HG03354 (cell line): ENCODE measurements around the gene SPARC.
A peak's percentile ranks its signal among the peaks of the same experiment; 100 is the strongest.

Source experiments
- ATAC-seq: cut with Tn5 transposase; IDR thresholded peaks from one replicate; pipeline ENCODE4 v1.9.1; 2021; ENCODE audit warnings: mild to moderate bottlenecking; ENCODE audit not compliant: unreplicated experiment, poor library complexity, severe bottlenecking

SPARC gene

DNA sequence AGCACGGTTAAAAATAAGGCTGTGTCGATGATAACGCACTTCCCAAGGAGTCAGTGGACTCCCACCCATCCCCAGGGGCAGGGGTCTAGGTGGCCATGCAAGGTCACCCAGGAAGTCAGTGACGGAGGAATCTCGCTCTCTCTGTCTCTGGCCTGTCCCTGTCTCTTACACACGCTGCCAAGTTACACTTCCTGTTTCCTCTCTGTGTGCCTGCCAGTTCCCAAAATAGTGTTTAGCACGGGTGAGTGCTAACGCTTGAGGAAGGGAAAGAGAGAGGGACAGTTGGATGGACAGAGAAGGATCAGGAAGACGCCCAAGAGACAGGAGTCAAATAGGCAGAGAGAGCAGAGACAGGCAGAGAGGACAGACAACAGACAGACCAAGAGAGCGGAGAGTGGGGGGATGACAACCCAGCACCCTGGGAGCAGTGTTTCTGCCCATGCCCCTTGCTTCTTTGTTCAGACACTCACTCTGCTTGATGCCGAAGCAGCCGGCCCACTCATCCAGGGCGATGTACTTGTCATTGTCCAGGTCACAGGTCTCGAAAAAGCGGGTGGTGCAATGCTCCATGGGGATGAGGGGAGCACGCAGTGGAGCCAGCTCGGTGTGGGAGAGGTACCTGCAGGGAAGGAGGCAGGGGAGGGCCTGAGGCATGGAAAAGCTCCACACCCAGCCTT, 23.0 kb downstream of the SPARC start:
- ATAC-seq: no peak

DNA sequence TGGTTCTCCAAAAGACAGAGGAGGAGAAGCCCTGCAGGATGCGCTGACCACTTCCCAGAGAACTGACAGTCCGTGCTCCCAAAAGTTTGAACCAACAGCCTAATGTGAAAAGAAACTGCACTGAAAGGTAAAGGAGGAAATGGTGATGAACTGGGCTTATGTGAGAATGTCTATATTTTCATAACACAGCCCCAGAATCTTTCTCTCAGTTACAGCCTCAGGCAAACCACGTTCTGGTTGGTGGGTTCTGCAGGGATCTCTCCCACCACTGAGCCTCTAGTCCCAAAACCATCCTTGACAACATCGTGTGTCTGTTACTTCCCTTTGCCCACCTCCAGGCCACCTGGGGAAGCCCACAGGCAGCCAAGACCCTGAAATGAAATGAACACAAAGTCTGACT, 23.9 kb downstream of the SPARC start:
- peak; percentile 35 for ATAC-seq

DNA sequence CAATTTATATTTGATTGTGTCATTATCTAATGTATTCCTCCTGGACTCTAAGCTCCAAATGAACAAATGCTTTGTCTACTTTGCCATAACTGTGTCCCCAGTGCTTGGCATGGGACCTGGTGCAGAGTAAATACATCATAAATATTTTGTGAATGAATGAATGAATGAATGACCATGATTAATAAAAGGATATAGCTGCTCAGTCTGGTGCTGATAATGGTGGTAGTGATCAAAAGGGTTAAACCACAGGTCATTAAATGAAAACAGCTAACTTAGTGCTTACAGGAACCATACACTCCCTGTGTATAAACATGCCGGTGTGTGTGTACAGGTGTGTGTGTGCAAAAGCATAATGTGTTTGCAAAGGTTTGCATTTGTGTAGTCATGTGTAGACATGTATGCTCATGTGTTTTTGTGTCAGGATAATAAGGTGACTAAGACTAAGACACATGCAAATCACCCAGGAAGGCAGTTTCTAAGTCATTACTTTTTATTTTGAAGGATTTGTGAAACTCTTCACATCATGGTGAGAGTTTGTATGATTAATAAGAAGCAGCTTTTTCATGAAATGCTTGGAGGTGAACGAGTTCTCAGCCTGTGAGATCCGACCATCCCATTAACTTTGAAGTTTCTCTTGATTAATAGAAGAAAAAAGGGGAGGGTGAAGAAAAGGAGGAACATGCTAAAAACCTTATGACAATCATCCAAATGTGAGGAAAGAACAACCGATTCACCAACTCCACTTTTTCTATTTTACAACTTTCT, 24.6 kb downstream of the SPARC start:
- peak; percentile 78 for ATAC-seq

DNA sequence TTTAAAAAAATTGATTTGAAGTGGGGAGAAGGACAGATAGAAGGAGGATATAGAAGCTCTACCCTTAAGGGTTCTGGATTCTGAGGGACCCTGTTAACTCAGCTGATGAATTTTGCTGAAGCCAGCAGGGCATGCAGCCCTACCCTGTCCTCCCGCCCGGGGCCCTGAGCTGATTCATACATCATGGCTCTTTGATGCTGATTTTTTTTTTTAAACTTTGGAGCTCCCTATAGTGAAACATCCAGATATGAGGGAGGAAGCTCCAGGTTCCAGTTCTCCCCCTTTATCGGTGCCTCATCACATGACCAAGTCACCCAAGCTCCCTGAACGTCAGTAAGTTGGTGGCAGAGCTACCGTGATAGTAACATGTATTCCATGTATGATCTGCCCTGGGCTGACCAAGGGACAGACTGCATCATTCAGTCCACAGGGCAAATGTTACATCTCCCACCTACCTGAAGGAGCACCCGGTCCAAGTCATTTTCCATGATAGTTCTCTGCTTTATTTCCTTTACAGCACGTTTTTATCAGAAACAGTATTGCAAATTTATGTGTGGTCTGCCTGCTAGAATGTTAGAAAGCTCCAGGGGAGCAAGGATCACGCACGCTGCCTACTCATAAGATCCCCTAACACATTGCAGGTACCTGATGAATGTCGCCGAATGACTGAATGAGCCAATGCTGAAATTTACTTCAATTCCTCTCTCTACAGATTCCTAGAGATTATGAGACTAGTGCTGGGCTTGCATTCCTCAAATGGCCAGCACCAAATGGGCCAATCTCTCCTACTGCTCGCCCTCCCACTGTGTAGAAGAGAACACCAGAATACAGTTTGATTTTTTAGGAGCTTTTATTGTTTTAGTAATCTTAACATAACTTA, 25.9 kb downstream of the SPARC start:
- ATAC-seq: no peak

DNA sequence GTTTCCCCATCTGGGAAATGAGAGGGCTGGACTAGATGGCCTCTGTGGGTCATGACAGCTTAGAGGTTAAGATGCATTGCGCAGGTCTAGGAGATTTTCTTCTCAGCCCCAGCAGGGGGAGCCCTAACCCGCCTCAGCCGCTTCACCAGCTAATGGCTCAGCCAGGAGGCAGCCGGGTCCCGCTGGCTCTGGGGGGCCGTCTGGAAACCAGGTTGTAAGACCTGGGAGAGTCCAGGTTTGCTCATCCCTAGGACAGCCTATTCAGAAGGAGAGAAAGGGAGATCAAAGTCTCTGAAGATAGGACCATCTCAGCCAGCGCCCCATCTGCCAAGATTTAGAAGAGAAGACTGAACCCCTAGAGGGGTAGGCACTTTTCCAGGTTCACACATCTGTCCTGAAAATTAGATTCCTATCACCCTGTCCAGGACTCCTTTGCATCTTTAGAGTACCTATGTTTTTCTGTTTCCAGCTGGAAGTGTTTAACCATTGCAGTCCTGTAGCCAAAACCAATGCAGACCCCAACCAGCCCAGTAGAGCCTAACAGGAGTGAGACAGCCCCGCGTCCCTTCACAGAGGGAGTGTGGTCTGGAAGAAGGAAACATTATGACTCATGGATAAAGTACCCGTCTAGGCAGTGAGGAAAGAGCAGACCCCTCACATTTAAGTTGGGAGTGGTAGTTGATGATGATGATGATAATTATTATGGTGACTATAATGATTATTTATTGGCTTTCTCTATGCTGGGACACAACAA, 27.5 kb downstream of the SPARC start:
- peak; percentile 73 for ATAC-seq

DNA sequence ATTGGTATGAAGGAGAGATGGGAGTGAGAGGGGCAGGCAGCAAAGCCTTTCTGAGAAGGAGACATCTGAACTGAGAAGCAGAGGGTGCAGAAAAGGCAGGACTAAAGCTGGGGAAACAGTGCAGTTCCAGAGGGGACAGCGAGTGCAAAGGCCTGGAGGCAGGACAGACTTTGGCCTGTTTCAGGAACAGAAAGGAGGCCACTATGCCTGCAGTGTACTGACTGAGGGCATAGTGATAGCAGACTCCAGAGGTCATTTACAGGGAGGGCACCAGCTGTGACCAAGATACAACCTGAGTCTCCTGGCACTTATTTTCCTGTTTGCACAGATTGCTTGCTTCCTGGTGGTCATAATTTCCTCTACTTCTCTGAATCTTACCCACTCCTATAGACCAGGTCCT, 29.6 kb downstream of the SPARC start:
- ATAC-seq: no peak

DNA sequence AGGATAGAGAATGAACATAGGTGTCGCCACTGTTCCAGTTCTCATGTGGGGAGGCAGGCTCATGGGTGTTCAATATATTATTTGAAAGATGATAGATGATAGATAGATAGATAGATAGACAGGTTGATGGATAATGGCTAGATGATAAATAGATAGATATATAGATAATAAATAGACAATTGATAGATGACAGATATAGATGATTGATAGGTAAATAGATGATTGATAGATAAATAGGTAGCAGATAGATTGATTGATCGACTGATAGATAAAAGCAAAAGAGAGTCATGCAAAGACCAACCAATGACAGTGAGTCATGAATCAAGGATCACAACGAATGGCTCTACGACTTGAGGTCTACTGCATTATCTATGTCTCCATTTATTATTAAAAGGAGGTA, 30.4 kb downstream of the SPARC start:
- ATAC-seq: no peak

DNA sequence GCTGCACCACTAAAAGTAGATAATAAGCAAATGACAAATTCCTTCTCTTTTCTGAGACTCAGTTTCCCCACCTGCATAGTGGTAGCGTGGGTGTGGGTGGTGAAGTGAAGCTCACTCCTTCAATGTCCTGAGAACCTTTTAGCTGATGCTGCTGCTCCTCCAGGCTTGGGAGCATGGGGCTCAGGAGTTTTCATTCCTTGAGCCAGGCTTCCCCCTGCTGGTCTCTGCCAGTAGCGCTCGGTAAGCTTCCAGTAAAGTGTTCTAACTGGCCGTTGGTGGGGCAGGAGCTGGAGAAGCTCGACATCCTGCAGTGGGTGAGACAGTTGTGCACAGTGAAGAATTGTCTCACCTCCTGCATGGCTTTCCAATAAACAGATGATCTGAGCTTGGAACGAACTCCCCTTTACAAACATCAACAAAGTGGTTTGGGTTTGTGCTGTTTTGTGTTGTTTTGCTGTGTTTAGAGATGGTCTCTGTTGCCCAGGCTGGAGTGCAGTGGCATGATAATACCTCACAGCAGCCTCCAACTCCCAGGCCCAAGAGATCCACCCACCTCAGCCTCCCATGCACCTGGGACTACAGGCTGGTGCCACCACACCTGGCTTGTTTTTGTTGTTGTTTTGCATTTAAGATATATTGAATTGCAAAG, 34.6 kb downstream of the SPARC start:
- peak; percentile 99 for ATAC-seq

DNA sequence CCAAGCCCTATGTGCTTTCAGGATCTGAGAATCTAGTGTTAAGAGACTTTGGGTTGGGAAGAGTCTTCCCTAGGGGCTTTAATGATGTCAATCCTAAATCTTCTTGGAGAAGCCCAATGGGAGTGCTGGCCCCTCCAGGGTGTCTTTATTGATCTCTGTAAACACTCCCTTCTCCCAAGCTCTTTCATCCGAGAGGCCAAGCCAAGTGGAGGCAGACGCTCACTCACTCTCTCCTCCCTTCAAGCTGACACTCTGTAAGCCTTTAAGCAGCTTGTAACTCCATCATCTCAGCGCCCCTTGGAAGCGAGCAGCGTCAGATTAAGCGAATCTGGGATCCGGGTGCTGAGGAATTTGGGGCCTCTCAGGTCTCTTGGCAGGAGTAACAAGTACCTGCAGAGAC, 37.7 kb downstream of the SPARC start:
- ATAC-seq: no peak

DNA sequence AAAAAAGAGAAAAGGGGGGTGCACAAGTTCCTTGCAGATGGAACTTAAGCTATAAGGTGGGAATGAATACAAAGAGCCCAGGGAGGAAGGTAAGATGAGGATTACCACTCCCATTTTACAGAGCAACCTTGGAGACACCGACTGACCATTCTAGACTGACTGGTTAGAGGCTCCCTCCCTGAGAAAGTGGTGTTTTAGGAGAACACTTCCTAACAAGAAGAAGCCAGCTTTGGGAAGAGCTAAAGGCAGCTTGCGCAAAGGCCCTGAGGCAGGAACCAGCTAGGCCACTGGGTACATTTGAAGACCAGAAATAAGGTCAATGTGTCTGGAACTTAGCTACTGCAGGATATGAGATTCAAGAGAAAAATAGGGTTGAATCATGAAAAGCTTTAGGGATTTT, 38.6 kb downstream of the SPARC start:
- ATAC-seq: no peak

DNA sequence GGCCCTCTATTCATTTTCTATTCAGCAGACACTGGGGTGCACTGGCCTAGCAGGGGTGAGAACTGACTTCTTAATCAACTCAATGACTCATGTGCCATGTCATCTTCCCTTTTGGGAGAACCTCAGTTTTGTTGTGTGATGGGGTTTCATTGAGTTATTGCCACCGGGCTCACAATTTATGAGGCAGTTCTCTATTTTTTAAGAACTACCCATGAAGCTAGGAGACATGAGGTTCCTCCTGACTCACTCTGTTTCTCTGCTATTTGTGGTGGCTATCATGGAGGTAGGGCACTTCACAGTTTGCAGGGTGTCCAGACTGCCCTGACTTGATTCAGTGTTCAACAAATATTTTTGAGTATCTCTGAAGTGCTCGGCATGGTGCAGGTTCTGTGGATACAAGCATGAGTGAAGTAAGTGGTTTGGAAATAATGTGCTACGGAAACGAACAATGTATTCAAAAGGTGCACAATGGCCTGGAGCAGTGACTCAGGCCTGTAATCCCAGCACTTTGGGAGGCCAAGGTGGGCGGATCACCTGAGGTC, 39.3 kb downstream of the SPARC start:
- ATAC-seq: no peak

DNA sequence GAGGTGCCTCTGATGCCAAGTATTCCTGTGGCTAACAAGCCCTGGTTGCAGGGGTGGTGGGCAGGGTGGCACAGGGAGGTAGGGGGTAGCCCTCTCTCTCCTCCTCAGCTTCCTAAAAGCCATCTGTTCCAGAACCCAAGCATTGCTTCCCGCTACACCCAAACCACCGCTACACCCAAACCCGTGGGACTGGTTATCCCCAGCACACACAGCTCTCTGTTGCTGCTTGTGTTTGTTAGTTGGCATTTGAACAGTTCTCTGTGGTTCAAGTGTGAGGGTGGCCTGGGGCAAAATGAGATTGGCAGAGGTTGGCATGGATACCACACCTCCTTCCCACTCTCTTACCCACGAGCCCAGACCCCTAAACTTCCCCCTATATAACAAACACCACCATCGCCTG, 40.4 kb downstream of the SPARC start:
- no peak for ATAC-seq

DNA sequence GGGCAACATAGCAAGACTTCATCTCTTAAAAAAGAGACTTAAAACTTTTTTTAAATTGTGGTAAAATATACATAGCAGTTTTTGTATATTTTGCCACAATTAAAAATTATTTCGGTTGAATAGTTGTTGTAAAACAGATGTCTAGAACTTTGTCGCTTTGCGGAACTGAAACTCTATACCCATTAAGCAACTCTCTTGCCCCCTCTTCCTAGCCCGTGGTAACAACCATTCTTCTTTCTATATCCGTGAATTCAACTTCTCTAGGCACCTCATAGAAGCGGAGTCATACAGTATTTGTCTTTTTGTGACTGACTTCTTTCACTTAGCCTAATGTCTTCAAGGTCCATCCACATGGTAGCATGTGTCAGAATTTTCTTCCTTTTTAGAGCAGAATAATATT, 43.3 kb downstream of the SPARC start:
- ATAC-seq: no peak

DNA sequence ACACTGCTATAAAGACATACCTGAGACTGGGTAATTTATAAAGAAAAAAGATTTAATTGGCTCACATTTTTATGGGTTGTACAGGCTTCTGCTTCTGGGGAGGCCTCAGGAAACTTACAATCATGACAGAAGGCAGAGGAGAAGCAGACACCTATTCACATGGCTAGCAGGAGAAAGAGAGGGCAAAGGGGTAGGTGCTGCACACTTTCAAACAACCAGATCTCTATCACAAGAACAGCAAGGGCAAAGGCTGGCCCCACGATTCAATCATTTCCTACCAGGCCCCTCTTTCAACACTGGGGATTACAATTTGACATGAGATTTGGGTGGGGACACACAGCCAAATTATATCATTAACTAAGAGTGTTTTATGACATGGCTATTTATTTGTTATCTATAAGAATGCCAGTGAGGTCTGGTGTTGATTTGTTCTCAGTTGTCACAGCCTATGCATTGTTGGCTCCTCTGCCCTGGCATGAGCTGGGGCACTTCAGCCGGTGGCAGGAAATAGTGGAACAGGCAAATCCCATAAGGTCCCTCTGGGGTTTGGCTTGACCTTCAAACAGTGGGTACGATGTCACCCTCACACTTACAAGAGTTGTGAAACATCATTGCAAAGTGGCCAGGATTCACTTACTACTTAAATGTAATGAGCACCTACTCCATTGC, 44.1 kb downstream of the SPARC start:
- no peak for ATAC-seq

DNA sequence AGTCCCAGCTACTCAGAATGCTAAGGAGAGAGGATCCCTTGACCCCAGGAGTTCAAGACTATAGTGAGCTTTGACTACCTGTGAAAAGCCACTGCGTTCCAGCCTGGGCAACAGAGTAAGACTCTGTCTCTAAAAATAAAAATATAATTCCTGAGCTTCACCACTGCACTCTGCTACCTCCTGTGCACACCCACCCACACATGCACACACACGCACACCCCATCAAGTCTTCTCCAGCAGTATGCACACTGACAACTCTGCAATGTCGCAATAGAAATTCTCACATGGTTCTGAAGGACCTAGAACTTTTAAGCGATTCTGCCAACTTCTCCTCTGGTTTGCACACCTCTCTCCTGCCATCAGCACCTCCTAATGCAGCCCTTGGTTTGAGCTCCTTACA, 48.1 kb downstream of the SPARC start:
- ATAC-seq: no peak

DNA sequence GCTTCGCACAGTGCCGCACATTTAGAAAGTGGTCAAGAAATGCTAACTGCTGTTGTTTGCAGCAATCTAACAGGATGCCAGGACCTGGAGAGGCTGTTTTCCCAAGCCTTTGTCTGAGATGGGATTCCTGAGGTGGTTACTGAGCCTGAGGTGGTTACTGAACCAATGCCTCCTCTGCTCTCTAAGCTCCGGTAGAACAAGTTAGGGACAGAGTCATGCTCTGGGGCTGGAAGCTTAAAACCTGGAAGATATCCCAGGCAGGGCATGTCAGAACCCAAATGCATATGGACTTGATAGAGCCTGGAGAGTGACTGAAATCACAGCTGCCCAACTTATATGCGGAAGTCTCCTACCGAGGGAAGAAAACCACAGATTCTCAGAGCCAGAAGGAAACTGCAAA, 49.0 kb downstream of the SPARC start:
- ATAC-seq: no peak

DNA sequence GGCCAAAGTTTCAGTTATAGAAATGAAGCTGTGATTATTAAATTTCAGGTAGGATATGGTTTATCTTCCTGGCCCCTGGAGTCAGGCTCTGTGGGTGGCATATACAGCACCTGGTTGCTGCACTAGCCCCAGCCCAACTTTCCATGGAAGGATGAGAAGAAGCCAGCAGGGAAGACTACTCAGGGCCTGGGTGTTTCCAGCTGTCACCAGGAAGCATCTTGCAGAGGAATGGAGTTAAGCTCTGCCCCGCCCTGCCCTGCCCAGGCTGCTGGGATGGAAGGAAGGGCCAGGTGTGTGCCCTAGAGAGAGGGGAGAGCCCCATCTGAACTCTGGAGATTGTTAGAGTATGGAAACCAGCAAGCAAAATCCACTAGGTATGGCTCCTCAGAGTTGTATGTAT, 52.8 kb downstream of the SPARC start:
- no peak for ATAC-seq

DNA sequence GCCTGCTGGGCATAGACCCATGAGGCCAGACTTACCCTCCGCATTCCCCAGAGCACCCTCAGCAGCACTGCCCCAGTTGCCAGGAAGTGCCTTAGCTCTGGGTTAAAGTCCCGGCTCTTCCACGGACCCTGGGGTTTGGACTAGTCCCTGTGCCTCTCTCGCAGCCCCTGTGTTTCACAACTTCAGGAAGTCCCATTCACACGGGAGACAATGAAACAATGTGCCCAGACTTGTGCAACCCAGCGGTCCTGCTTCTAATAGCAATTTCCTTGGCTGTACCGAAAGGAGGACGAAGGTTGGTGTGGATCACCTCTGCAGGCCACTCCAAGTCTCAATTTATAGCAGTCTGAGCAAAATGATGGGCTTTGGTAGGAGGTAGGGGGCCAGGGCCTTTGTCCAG, 53.8 kb downstream of the SPARC start:
- no peak for ATAC-seq

DNA sequence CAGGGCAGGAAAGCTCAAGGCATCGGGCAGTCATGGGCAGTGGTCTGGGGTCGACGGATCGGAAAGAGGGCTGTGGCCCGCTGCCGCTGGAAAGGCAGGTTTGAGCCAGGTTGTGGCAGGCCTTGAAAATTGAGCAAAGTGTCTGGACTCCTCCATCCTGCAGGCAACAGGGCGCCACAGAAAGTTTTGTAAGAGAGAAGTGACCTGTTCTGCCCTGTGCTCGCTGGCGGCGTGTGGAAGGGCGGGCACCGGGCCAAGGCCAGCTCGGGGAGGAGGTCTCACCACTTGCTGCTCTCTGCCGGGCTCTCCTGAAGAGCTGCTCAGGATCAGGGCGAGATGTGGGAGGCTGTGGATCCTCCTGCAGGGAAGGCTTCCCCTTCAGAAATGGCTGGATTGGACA, 54.2 kb downstream of the SPARC start:
- ATAC-seq: no peak
